K562 (cell line): ENCODE data around the gene METRN. TPM values are rescaled to one million over a fixed set of nuclear protein-coding genes. Genes with fewer than 3 reads are reported as not detected.

Source experiments
- CBX8 ChIP-seq: fragments of 200-600 bp; sonication (generic); IDR thresholded peaks from 2 replicates; pipeline ENCODE4 v1.6.1; 2012; ENCODE audit warnings: borderline replicate concordance, mixed run types, low read depth, mild to moderate bottlenecking, moderate library complexity, mixed read lengths, low read length, control low read depth, inconsistent platforms; ENCODE audit not compliant: poor library complexity, severe bottlenecking; ENCODE audit errors: extremely low read depth
- DNMT1 ChIP-seq: fragments of 450-650 bp; IDR thresholded peaks from 2 replicates; pipeline ENCODE4 v1.6.1; 2016; ENCODE audit warnings: antibody characterized with exemption, mild to moderate bottlenecking
- GATA2 ChIP-seq: sonication (generic); formaldehyde crosslinking; IDR thresholded peaks from 2 replicates; pipeline ENCODE4 v1.4.0; 2020; ENCODE audit warnings: mild to moderate bottlenecking, missing genetic modification reagents
- MCM5 ChIP-seq: fragments of 450-650 bp; IDR thresholded peaks from 2 replicates; pipeline ENCODE4 v1.6.1; 2016; ENCODE audit warnings: low read depth
- NFRKB ChIP-seq: fragments of 450-650 bp; IDR thresholded peaks from 2 replicates; pipeline ENCODE4 v1.6.1; 2016; ENCODE audit warnings: low read depth
- STAT5B ChIP-seq: fragments of 250-450 bp; sonication (Bioruptor Pico); IDR thresholded peaks from 2 replicates; pipeline ENCODE4 v1.8.0; 2021; ENCODE audit warnings: mild to moderate bottlenecking, inconsistent platforms
- U2AF1 ChIP-seq: fragments of 200-400 bp; formaldehyde crosslinking; optimal IDR thresholded peaks from 2 replicates; pipeline ENCODE3; 2017; ENCODE audit warnings: mild to moderate bottlenecking, low read depth, low read length, moderate library complexity
- ZNF324 ChIP-seq: fragments of 250-450 bp; sonication (Bioruptor Pico); IDR thresholded peaks from 2 replicates; pipeline ENCODE4 v1.4.0; 2020; ENCODE audit warnings: mild to moderate bottlenecking
- polyA plus RNA-seq, 8 experiments: library from polyadenylated mRNA; depleted of rRNA in 4 of 8; stranded (reverse) in 5 of 8; unstranded in 3 of 8; fragments of >200 nt; fragmentation: Nextera tagmentation in 2 of 8; fragmentation: Illumina TruSeq in 1 of 8; extraction: Ambion mirVana in 2 of 8; extraction: Trizol in 1 of 8; gene quantifications; 2 replicates each; pipeline versions ENCODE4 v1.2.1 to v1.2.3, GENCODE V29; 2011 to 2014; ENCODE audit warnings: inconsistent platforms in 1 of 8, missing spikeins in 1 of 8
- total RNA-seq, 7 experiments: library from RNA; depleted of rRNA in 6 of 7; stranded (reverse); fragments of >200 nt in 6 of 7; fragmentation: Illumina TruSeq in 2 of 7; extraction: Trizol in 2 of 7; gene quantifications; 2 replicates each; pipeline versions ENCODE4 v1.2.1 to v1.2.3, GENCODE V29; 2011 to 2021; ENCODE audit warnings: low replicate concordance in 1 of 7
- TF ChIP-seq, protein P1 (sequence below): fragments of 450-650 bp; IDR thresholded peaks from 2 replicates; pipeline ENCODE4 v1.6.1; 2016; ENCODE audit warnings: mild to moderate bottlenecking, moderate library complexity
- TF ChIP-seq, protein P2 (sequence below): fragments of 250-450 bp; sonication (Bioruptor Pico); IDR thresholded peaks from 2 replicates; pipeline ENCODE4 v1.5.0; 2021
- TF ChIP-seq, protein P3 (sequence below): sonication (generic); formaldehyde crosslinking; IDR thresholded peaks from 2 replicates; pipeline ENCODE4 v1.8.0; 2022; ENCODE audit warnings: missing genetic modification reagents, mild to moderate bottlenecking, borderline replicate concordance

METRN gene
- total and polyA plus RNA-seq, 9 of the 15 experiments (the other 6 are each of a cell fraction or from before 2014, with no cell fraction given) = 0.20 to 89.8 (median 15.4) TPM

GRCh38 chr16:740764-741505 lies 26.0 kb downstream of the METRN start, which contains the start of gene CIAO3 (continued):
- TF ChIP-seq CBX8 (no peak), GATA2 (CRISPR knock-in tag) (no peak), DNMT1 (no peak), STAT5B (CRISPR knock-in tag) (no peak), NFRKB (no peak), ZNF324 (CRISPR knock-in tag) (no peak), MCM5 (no peak), U2AF1 (peak; percentile 84)
- TF ChIP-seq, protein P1, sequence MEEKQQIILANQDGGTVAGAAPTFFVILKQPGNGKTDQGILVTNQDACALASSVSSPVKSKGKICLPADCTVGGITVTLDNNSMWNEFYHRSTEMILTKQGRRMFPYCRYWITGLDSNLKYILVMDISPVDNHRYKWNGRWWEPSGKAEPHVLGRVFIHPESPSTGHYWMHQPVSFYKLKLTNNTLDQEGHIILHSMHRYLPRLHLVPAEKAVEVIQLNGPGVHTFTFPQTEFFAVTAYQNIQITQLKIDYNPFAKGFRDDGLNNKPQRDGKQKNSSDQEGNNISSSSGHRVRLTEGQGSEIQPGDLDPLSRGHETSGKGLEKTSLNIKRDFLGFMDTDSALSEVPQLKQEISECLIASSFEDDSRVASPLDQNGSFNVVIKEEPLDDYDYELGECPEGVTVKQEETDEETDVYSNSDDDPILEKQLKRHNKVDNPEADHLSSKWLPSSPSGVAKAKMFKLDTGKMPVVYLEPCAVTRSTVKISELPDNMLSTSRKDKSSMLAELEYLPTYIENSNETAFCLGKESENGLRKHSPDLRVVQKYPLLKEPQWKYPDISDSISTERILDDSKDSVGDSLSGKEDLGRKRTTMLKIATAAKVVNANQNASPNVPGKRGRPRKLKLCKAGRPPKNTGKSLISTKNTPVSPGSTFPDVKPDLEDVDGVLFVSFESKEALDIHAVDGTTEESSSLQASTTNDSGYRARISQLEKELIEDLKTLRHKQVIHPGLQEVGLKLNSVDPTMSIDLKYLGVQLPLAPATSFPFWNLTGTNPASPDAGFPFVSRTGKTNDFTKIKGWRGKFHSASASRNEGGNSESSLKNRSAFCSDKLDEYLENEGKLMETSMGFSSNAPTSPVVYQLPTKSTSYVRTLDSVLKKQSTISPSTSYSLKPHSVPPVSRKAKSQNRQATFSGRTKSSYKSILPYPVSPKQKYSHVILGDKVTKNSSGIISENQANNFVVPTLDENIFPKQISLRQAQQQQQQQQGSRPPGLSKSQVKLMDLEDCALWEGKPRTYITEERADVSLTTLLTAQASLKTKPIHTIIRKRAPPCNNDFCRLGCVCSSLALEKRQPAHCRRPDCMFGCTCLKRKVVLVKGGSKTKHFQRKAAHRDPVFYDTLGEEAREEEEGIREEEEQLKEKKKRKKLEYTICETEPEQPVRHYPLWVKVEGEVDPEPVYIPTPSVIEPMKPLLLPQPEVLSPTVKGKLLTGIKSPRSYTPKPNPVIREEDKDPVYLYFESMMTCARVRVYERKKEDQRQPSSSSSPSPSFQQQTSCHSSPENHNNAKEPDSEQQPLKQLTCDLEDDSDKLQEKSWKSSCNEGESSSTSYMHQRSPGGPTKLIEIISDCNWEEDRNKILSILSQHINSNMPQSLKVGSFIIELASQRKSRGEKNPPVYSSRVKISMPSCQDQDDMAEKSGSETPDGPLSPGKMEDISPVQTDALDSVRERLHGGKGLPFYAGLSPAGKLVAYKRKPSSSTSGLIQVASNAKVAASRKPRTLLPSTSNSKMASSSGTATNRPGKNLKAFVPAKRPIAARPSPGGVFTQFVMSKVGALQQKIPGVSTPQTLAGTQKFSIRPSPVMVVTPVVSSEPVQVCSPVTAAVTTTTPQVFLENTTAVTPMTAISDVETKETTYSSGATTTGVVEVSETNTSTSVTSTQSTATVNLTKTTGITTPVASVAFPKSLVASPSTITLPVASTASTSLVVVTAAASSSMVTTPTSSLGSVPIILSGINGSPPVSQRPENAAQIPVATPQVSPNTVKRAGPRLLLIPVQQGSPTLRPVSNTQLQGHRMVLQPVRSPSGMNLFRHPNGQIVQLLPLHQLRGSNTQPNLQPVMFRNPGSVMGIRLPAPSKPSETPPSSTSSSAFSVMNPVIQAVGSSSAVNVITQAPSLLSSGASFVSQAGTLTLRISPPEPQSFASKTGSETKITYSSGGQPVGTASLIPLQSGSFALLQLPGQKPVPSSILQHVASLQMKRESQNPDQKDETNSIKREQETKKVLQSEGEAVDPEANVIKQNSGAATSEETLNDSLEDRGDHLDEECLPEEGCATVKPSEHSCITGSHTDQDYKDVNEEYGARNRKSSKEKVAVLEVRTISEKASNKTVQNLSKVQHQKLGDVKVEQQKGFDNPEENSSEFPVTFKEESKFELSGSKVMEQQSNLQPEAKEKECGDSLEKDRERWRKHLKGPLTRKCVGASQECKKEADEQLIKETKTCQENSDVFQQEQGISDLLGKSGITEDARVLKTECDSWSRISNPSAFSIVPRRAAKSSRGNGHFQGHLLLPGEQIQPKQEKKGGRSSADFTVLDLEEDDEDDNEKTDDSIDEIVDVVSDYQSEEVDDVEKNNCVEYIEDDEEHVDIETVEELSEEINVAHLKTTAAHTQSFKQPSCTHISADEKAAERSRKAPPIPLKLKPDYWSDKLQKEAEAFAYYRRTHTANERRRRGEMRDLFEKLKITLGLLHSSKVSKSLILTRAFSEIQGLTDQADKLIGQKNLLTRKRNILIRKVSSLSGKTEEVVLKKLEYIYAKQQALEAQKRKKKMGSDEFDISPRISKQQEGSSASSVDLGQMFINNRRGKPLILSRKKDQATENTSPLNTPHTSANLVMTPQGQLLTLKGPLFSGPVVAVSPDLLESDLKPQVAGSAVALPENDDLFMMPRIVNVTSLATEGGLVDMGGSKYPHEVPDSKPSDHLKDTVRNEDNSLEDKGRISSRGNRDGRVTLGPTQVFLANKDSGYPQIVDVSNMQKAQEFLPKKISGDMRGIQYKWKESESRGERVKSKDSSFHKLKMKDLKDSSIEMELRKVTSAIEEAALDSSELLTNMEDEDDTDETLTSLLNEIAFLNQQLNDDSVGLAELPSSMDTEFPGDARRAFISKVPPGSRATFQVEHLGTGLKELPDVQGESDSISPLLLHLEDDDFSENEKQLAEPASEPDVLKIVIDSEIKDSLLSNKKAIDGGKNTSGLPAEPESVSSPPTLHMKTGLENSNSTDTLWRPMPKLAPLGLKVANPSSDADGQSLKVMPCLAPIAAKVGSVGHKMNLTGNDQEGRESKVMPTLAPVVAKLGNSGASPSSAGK = peak; percentile 86
- TF ChIP-seq, protein P2, sequence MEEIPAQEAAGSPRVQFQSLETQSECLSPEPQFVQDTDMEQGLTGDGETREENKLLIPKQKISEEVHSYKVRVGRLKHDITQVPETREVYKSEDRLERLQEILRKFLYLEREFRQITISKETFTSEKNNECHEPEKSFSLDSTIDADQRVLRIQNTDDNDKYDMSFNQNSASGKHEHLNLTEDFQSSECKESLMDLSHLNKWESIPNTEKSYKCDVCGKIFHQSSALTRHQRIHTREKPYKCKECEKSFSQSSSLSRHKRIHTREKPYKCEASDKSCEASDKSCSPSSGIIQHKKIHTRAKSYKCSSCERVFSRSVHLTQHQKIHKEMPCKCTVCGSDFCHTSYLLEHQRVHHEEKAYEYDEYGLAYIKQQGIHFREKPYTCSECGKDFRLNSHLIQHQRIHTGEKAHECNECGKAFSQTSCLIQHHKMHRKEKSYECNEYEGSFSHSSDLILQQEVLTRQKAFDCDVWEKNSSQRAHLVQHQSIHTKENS (CRISPR knock-in tag) = no peak
- TF ChIP-seq, protein P3, sequence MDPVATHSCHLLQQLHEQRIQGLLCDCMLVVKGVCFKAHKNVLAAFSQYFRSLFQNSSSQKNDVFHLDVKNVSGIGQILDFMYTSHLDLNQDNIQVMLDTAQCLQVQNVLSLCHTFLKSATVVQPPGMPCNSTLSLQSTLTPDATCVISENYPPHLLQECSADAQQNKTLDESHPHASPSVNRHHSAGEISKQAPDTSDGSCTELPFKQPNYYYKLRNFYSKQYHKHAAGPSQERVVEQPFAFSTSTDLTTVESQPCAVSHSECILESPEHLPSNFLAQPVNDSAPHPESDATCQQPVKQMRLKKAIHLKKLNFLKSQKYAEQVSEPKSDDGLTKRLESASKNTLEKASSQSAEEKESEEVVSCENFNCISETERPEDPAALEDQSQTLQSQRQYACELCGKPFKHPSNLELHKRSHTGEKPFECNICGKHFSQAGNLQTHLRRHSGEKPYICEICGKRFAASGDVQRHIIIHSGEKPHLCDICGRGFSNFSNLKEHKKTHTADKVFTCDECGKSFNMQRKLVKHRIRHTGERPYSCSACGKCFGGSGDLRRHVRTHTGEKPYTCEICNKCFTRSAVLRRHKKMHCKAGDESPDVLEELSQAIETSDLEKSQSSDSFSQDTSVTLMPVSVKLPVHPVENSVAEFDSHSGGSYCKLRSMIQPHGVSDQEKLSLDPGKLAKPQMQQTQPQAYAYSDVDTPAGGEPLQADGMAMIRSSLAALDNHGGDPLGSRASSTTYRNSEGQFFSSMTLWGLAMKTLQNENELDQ (CRISPR knock-in tag) = no peak
